CD4-positive, alpha-beta T cell treated with Interleukin-12 subunit alpha and Interleukin-12 subunit beta, for 1 hour (primary cell): Measurements from ENCODE around the gene SLC43A2.

ENCODE experiments used
- DNase-seq: peaks from one replicate; pipeline ENCODE4 v3.0.0-alpha.2; 2020

SLC43A2 gene

DNA sequence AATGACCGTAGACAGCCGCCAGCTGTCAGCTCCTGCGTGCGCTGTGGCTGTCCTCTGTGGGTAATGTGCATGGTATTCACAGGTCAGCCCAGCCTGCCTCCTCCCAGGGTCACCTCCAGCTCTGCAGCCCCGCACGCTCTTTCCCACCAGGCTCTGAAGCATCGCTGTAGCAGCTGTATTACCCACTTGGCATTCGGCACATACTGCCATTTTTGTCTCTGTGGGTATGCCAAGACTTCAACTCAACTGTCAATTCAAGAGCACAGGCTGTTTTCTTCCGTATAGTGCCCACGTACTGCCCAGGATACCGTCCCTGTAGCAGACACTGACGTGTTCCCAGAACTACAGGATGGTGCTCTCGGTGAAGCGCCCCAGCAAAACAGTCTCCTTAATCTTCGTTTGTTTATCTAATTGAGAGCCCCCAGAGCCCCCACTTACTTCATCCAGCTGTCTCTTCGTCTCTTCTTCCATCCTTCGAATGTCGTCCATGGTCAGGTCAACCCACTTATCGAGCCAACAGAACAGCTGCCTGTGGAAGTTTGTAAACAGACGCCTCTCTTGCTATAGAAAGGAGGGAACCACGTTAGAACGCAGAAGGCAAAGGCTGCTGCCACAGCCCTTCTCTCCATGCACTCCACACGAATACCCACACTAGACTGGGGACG lies 94.8 kb downstream of the SLC43A2 start:
- no peak for DNase-seq

- peak; percentile 56 for DNase-seq
Measured at GRCh38 chr17:1532836-1533602, 95.6 kb downstream of the SLC43A2 start.

DNA sequence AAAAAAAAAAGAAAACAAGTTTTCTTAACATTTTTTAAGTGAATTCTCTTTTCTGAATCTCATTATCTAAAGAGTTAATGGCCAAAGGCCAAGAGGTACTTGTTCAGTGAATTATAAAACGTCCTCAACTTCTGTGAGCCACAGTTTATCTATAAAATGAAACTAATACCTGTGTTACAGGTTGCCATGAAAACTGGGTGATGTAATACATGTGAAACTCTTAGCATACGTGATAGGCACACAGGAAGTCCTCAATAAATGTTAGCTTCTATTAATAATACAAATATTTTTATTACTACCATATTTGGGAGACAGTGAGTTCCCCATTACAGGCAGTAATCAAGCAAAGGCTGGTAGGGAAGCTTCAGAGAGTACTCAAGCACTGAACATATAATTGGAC lies 98.8 kb downstream of the SLC43A2 start:
- DNase-seq, result no peak

DNA sequence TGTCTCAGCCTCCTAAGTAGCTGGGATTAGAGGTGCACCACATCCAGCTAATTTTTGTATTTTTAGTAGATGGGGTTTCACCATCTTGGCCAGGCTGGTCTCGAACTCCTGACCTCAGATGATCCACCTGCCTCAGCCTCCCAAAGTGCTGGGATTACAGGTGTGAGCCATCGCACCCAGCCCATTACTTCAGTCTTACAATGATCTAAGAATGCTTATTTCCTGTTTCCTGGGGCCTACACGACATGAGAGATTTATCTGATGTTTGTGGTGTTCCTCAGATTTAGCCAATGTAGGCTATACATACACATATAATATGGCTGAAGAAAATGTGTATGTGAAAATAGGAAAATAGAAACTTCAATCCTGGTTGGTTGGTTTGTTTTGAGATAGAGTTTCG lies 101.8 kb downstream of the SLC43A2 start:
- DNase-seq, result peak; percentile 63

GRCh38 chr17:1522626-1523025 lies 106.0 kb downstream of the SLC43A2 start:
- DNase-seq, result no peak

DNA sequence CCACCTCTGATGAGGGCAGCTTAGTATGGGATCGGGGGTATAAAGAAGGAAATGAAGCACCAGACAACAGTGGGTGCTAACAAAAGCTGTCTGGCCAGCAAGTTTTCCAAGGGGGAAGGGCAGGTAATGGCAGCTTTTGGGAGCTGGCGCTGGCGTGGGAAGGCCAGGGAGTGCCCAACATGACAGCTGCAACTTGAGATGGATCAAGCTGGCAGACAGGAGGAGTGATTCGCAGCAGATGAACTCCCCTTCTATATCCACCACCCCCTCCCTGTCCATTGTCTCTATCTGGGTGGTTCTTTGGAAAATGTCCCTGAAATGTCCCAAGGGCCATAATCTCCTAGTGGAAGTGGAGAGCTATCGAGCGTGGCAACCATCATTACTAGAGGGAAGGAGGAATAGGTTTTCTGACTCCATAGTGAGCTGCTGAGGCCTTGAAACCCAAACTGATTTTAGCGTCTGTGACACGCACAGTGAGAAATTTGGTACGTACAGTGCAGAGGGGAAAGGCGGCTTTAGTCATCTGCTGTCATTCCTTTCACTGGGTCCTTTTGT lies 107.5 kb downstream of the SLC43A2 start:
- DNase-seq, result no peak

DNA sequence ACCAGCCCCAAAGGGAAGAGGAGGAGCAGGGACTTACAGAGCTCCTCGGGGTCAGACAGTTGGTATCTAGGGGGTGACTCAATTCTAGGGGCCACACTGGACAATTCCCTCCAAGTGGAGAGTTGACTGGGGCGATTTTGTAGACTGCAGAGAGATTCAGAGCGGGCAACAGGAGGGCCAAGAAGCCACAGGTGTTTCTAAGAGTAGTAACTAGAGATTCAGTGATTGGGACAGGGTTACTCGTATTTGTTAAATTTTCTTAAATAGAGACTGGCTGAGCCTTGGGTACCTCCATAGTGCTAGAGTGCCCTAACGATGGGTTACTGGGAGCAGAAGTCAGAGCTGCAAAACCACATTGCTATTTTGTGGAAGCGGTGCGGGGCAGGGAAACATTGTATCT lies 109.0 kb downstream of the SLC43A2 start:
- no peak for DNase-seq
